NOMO-1 (cell line): ENCODE data around the gene NKAIN4.
"Not testable (repeated sequence)": the region's sequence is repeated elsewhere in the genome, so short reads cannot be mapped to it uniquely, and the experiment has no call there.

ENCODE experiments used
- DNase-seq, 2 experiments: peaks; one replicate each; lab custom pipeline; 2025; ENCODE audit not compliant: unreplicated experiment in 2 of 2; lab: John Stamatoyannopoulos, UW

Gene NKAIN4

GRCh38 chr20:63238514-63239125 lies 15.6 kb downstream of the NKAIN4 start:
- DNase-seq, result no peak

GRCh38 chr20:63238031-63238430 lies 16.2 kb downstream of the NKAIN4 start:
- no peak for DNase-seq

- DNase-seq, result no peak
Measured at GRCh38 chr20:63236116-63236837, 18.0 kb downstream of the NKAIN4 start.

GRCh38 chr20:63235399-63235983 lies 18.8 kb downstream of the NKAIN4 start, which contains the start of gene BIRC7:
Gene BIRC7 (plus strand): TSS chr20:63235905. CDS start chr20:63236097, 192 bp downstream.
- peak in 1 of 2 experiments; percentile 17 for DNase-seq

- no peak for DNase-seq
Measured at GRCh38 chr20:63234693-63235398, 19.4 kb downstream of the NKAIN4 start.

GRCh38 chr20:63233924-63234323 lies 20.3 kb downstream of the NKAIN4 start:
- no peak for DNase-seq

GRCh38 chr20:63233061-63233344 lies 21.3 kb downstream of the NKAIN4 start:
- no peak for DNase-seq

GRCh38 chr20:63232235-63233060 lies 21.8 kb downstream of the NKAIN4 start:
- no peak for DNase-seq

GRCh38 chr20:63230800-63231268 lies 23.4 kb downstream of the NKAIN4 start:
- DNase-seq, result no peak

- DNase-seq, result no peak
Measured at GRCh38 chr20:63228806-63229205, 25.5 kb downstream of the NKAIN4 start.

GRCh38 chr20:63227260-63227659 lies 27.0 kb downstream of the NKAIN4 start:
- DNase-seq, result no peak

- no peak for DNase-seq
Measured at GRCh38 chr20:63226042-63226943, 28.0 kb downstream of the NKAIN4 start.

- DNase-seq, result no peak
Measured at GRCh38 chr20:63225082-63225454, 29.2 kb downstream of the NKAIN4 start.

GRCh38 chr20:63224412-63225081 lies 29.7 kb downstream of the NKAIN4 start:
- no peak for DNase-seq

GRCh38 chr20:63223826-63224207 lies 30.4 kb downstream of the NKAIN4 start:
- no peak for DNase-seq

GRCh38 chr20:63223121-63223825 lies 31.0 kb downstream of the NKAIN4 start:
- no peak for DNase-seq

- DNase-seq, result no peak
Measured at GRCh38 chr20:63222541-63222940, 31.7 kb downstream of the NKAIN4 start.

- DNase-seq, result not testable (repeated sequence)
Measured at GRCh38 chr20:63221400-63222053, 32.7 kb downstream of the NKAIN4 start.
